ENCODE results near the gene MYRFL.

- TF ChIP-seq EZH2 (IDR thresholded peaks at IDR 0.05; ENCODE audit: low read depth, low read length, severe bottlenecking), result no peak
- no peak for TF ChIP-seq TAF1 (IDR thresholded peaks at IDR 0.05; ENCODE audit: low read depth, low read length)
- TF ChIP-seq GABPA (IDR thresholded peaks at IDR 0.05; ENCODE audit: borderline replicate concordance, insufficient read depth, low read length), result no peak
- TF ChIP-seq, protein P1, sequence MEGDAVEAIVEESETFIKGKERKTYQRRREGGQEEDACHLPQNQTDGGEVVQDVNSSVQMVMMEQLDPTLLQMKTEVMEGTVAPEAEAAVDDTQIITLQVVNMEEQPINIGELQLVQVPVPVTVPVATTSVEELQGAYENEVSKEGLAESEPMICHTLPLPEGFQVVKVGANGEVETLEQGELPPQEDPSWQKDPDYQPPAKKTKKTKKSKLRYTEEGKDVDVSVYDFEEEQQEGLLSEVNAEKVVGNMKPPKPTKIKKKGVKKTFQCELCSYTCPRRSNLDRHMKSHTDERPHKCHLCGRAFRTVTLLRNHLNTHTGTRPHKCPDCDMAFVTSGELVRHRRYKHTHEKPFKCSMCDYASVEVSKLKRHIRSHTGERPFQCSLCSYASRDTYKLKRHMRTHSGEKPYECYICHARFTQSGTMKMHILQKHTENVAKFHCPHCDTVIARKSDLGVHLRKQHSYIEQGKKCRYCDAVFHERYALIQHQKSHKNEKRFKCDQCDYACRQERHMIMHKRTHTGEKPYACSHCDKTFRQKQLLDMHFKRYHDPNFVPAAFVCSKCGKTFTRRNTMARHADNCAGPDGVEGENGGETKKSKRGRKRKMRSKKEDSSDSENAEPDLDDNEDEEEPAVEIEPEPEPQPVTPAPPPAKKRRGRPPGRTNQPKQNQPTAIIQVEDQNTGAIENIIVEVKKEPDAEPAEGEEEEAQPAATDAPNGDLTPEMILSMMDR (IDR thresholded peaks at IDR 0.05; ENCODE audit: control extremely low read depth in 1 of 3, insufficient read depth in 1 of 3, low read depth in 1 of 3, low read length in 3 of 3), result no peak
- TF ChIP-seq SP1 (IDR thresholded peaks at IDR 0.05; ENCODE audit: low read depth, low read length), result no peak
- TF ChIP-seq POLR2A (IDR thresholded peaks at IDR 0.05; ENCODE audit: control extremely low read depth in 1 of 2, low read depth in 2 of 2, low read length in 2 of 2), result no peak
- TF ChIP-seq, protein P2, sequence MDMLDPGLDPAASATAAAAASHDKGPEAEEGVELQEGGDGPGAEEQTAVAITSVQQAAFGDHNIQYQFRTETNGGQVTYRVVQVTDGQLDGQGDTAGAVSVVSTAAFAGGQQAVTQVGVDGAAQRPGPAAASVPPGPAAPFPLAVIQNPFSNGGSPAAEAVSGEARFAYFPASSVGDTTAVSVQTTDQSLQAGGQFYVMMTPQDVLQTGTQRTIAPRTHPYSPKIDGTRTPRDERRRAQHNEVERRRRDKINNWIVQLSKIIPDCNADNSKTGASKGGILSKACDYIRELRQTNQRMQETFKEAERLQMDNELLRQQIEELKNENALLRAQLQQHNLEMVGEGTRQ (IDR thresholded peaks at IDR 0.05; ENCODE audit: low read length), result no peak
- no peak for TF ChIP-seq MAX (IDR thresholded peaks at IDR 0.05)
- no peak for TF ChIP-seq JUN (IDR thresholded peaks at IDR 0.05; ENCODE audit: low read depth, low read length)
- TF ChIP-seq CEBPB (IDR thresholded peaks at IDR 0.05; ENCODE audit: low read depth, low read length), result no peak
- no peak for TF ChIP-seq EP300 (IDR thresholded peaks at IDR 0.05; ENCODE audit: borderline replicate concordance in 1 of 2, low read depth in 2 of 2, low read length in 2 of 2)
Measured at GRCh38 chr12:69913526-69913925, 88.5 kb downstream of the MYRFL start.
